NCI-H1092 (cell line): Measurements from ENCODE around the gene PDE6H.

Source experiments
- DNase-seq: peaks from one replicate; lab custom pipeline; 2025; lab: John Stamatoyannopoulos, UW

The PDE6H gene

GRCh38 chr12:14951851-14952250 is 21.0 kb upstream of the PDE6H start:
- DNase-seq = no peak

GRCh38 chr12:14952299-14952921 is 20.4 kb upstream of the PDE6H start:
- DNase-seq = no peak

- DNase-seq = no peak
These were observed 19.1 kb upstream of the PDE6H start for GRCh38 chr12:14953752-14954151.

- no peak for DNase-seq
These were observed 18.6 kb upstream of the PDE6H start for GRCh38 chr12:14954269-14954668.

- no peak for DNase-seq
These were observed 16.6 kb upstream of the PDE6H start for GRCh38 chr12:14956024-14956891.

- no peak for DNase-seq
These were observed 15.9 kb upstream of the PDE6H start for GRCh38 chr12:14956905-14957304.

- DNase-seq = no peak
These were observed 15.2 kb upstream of the PDE6H start for GRCh38 chr12:14957551-14958168.

- DNase-seq = no peak
These were observed 14.3 kb upstream of the PDE6H start for GRCh38 chr12:14958361-14959125.

- DNase-seq = no peak
These were observed 13.8 kb upstream of the PDE6H start for GRCh38 chr12:14959126-14959440.

GRCh38 chr12:14959463-14959862 is 13.4 kb upstream of the PDE6H start:
- no peak for DNase-seq

GRCh38 chr12:14959916-14960496 is 12.8 kb upstream of the PDE6H start:
- DNase-seq = no peak

- no peak for DNase-seq
These were observed 12.0 kb upstream of the PDE6H start for GRCh38 chr12:14960548-14961465.

GRCh38 chr12:14961466-14962152 is 11.2 kb upstream of the PDE6H start, which contains the start of gene ARHGDIB:
Gene ARHGDIB, minus strand, starts transcription at chr12:14961601. Its CDS starts 10,889 bp downstream, at chr12:14950712.
- no peak for DNase-seq

GRCh38 chr12:14962153-14962539 is 10.7 kb upstream of the PDE6H start:
- DNase-seq = no peak

GRCh38 chr12:14962797-14963196 is 10.0 kb upstream of the PDE6H start:
- DNase-seq = no peak

GRCh38 chr12:14963520-14963919 is 9.3 kb upstream of the PDE6H start:
- no peak for DNase-seq

GRCh38 chr12:14964406-14964805 is 8.4 kb upstream of the PDE6H start:
- no peak for DNase-seq

GRCh38 chr12:14965221-14965620 is 7.6 kb upstream of the PDE6H start:
- no peak for DNase-seq

GRCh38 chr12:14968478-14968877 is 4.4 kb upstream of the PDE6H start:
- no peak for DNase-seq

- DNase-seq = no peak
These were observed 2.4 kb upstream of the PDE6H start for GRCh38 chr12:14970473-14970872.
